ENCODE data around the gene KANSL1.

DNA sequence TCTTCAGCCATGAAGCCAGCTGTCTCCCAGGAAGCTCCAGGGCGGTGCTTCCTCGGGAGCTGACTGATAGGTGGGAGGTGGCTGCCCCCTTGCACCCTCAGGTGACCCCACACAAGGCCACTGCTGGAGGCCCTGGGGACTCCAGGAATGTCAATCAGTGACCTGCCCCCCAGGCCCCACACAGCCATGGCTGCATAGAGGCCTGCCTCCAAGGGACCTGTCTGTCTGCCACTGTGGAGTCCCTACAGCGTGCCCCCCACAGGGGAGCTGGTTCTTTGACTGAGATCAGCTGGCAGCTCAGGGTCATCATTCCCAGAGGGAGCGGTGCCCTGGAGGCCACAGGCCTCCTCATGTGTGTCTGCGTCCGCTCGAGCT is 180.1 kb downstream of the KANSL1 start:
- TF ChIP-seq, protein P1, sequence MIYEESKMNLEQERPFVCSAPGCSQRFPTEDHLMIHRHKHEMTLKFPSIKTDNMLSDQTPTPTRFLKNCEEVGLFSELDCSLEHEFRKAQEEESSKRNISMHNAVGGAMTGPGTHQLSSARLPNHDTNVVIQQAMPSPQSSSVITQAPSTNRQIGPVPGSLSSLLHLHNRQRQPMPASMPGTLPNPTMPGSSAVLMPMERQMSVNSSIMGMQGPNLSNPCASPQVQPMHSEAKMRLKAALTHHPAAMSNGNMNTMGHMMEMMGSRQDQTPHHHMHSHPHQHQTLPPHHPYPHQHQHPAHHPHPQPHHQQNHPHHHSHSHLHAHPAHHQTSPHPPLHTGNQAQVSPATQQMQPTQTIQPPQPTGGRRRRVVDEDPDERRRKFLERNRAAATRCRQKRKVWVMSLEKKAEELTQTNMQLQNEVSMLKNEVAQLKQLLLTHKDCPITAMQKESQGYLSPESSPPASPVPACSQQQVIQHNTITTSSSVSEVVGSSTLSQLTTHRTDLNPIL (CRISPR knock-in tag; IDR thresholded peaks at IDR 0.05; ENCODE audit: low read depth) = no peak
- TF ChIP-seq SNAI2 (CRISPR knock-in tag; IDR thresholded peaks at IDR 0.05) (no peak), POU6F1 (CRISPR knock-in tag; IDR thresholded peaks at IDR 0.05; ENCODE audit: borderline replicate concordance, low read depth) (no peak), CSDC2 (CRISPR knock-in tag; IDR thresholded peaks at IDR 0.05) (no peak), GLIS3 (CRISPR knock-in tag; IDR thresholded peaks at IDR 0.05) (no peak), TOX (CRISPR knock-in tag; IDR thresholded peaks at IDR 0.05; ENCODE audit: borderline replicate concordance) (no peak), PPARA (CRISPR knock-in tag; IDR thresholded peaks at IDR 0.05; ENCODE audit: borderline replicate concordance) (no peak), ZFP3 (CRISPR knock-in tag; IDR thresholded peaks at IDR 0.05) (no peak)
- TF ChIP-seq, protein P2, sequence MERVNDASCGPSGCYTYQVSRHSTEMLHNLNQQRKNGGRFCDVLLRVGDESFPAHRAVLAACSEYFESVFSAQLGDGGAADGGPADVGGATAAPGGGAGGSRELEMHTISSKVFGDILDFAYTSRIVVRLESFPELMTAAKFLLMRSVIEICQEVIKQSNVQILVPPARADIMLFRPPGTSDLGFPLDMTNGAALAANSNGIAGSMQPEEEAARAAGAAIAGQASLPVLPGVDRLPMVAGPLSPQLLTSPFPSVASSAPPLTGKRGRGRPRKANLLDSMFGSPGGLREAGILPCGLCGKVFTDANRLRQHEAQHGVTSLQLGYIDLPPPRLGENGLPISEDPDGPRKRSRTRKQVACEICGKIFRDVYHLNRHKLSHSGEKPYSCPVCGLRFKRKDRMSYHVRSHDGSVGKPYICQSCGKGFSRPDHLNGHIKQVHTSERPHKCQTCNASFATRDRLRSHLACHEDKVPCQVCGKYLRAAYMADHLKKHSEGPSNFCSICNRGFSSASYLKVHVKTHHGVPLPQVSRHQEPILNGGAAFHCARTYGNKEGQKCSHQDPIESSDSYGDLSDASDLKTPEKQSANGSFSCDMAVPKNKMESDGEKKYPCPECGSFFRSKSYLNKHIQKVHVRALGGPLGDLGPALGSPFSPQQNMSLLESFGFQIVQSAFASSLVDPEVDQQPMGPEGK (CRISPR knock-in tag; IDR thresholded peaks at IDR 0.05; ENCODE audit: borderline replicate concordance) = no peak
- TF ChIP-seq, protein P3, sequence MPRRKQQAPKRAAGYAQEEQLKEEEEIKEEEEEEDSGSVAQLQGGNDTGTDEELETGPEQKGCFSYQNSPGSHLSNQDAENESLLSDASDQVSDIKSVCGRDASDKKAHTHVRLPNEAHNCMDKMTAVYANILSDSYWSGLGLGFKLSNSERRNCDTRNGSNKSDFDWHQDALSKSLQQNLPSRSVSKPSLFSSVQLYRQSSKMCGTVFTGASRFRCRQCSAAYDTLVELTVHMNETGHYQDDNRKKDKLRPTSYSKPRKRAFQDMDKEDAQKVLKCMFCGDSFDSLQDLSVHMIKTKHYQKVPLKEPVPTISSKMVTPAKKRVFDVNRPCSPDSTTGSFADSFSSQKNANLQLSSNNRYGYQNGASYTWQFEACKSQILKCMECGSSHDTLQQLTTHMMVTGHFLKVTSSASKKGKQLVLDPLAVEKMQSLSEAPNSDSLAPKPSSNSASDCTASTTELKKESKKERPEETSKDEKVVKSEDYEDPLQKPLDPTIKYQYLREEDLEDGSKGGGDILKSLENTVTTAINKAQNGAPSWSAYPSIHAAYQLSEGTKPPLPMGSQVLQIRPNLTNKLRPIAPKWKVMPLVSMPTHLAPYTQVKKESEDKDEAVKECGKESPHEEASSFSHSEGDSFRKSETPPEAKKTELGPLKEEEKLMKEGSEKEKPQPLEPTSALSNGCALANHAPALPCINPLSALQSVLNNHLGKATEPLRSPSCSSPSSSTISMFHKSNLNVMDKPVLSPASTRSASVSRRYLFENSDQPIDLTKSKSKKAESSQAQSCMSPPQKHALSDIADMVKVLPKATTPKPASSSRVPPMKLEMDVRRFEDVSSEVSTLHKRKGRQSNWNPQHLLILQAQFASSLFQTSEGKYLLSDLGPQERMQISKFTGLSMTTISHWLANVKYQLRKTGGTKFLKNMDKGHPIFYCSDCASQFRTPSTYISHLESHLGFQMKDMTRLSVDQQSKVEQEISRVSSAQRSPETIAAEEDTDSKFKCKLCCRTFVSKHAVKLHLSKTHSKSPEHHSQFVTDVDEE (CRISPR knock-in tag; IDR thresholded peaks at IDR 0.05) = no peak
